Amniotic epithelial cell (primary cell): ENCODE data around the gene DOHH.

ENCODE experiments used
- DNase-seq: peaks from one replicate; pipeline ENCODE4 v3.0.0-alpha.2; 2010; ENCODE audit warnings: low read depth

Gene DOHH, protein sequence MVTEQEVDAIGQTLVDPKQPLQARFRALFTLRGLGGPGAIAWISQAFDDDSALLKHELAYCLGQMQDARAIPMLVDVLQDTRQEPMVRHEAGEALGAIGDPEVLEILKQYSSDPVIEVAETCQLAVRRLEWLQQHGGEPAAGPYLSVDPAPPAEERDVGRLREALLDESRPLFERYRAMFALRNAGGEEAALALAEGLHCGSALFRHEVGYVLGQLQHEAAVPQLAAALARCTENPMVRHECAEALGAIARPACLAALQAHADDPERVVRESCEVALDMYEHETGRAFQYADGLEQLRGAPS

DNA sequence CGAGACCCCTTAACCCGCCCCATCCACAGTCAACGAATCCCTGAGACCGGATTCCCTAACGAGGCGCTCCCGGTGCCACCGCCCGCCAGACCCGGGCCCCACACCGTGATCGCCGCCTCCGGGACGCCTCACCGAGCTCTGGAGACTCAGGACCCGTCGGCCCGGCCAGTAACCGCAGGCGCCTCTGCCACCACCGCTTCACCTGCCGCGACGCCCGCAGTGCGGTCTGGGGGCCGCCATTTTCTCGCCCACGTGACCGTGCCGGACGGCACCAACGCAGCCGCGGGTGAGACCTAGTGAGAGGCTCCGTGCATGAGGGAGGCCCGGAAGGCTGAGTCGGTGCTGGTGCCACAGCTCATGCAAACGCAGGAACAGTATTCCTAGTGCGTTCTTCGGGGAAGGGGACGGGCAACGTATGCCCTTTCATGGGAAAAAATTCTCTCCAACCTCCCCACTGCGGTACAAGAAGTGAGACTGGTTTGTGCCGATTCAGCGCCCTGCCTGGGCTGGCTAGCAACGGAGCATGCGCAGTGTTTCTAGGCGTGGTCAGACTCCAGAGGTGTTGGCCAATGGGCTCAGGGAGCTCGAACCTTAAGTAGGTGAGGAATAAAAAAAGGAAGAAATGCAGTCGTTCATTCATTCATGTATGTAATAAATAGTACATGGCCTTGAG lies at the start of gene DOHH:
TSS of gene DOHH (minus strand) at position 246 of the 673 bp plus-strand sequence. CDS start 3,860 bp downstream, outside the sequence.
- peak; percentile 94 for DNase-seq

- no peak for DNase-seq
Measured at GRCh38 chr19:3549816-3550215, 49.3 kb upstream of the DOHH start.

GRCh38 chr19:3548606-3549005 lies 48.1 kb upstream of the DOHH start:
- DNase-seq: no peak

DNA sequence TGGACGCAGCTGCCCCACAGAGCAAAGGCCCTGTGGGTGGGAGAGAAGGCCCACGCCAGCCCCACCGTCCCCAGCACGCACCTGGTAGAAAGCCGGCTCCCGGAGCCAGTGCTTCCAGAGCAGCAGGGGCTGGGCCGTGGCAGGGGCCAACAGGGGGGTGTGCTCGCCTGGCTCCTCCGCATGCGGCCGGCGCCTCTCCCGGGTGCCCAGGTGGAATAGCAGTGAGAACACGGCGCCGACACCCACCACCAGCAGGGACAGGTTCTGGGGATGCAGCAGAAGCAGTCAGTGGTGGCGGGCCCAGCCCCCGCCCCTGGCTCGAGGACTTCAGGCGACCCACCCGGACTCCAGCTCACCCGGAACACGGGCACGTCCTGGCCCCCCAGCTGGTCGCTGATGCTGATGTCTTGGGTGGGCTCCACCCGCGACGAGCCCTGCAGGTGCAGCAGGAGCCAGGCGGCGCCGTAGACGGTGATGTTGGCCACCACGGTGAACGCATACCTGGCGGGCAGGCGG lies 47.4 kb upstream of the DOHH start:
- DNase-seq: no peak

GRCh38 chr19:3547301-3547731 lies 46.8 kb upstream of the DOHH start:
- DNase-seq: no peak

- DNase-seq: no peak
Measured at GRCh38 chr19:3546119-3546518, 45.6 kb upstream of the DOHH start.

DNA sequence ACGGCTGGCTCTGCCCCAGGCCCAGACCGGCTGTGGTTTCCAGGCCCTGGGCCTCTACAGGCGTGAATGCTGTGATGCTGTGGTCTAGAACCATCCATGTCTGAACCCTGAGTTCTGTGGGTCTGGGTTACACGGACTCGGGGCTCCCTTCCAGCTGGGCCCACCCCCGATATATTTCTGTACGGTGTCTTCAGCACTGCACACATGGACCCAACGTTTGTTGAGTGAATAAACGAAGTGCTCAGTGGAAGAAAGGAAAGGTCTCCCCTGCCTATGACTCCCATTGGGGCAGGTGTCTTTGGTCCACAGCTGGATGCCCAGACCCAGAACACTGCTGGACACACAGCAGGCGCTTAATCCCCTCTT lies 45.2 kb upstream of the DOHH start:
- DNase-seq: no peak

DNA sequence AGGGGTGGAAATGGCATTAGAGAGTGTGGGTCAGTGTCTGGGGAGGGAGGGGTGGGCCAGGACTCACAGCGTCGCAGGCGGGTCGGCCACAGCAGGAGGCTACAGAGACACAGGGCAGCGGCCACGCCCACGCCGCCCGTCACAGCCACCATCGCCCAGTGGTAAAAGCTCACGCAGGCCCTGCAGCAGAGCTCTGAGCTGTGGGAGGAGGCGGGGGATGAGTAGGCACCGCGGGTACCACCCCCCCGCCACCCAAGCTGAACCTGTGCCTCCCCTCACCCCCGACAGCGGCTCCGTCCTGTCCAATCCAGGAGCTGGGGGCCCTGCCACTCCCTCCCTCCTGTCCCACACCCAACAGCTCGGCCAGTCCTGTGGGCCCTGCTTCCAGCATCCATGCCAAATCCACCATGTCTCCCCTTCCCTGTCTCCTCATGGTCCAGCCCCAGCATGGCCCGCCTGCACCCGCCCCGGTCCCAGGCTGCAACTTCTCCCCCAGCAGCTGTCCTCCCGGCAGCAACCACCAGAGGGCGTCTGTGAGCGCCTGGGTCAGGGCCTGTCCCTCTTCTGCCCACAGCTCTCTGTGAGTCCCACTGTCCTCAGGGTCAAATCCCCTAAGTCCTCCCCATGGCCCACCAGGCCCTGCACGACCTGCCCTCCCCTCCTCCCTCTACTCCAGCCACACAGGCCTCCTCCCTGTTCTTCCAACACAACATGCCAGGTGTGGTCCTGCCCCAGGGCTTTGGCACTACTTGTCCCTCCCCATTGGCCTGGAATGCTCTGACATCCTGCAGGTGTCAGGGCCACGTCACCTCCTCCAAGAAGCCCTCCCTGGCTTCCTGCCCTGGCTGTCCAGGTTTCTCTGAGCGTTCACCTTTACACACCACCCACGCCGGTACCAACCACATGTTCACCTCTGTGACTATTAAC lies 44.5 kb upstream of the DOHH start:
- peak; percentile 23 for DNase-seq

GRCh38 chr19:3544058-3544376 lies 43.5 kb upstream of the DOHH start:
- DNase-seq: no peak

- DNase-seq: no peak
Measured at GRCh38 chr19:3543150-3544057, 42.9 kb upstream of the DOHH start.

DNA sequence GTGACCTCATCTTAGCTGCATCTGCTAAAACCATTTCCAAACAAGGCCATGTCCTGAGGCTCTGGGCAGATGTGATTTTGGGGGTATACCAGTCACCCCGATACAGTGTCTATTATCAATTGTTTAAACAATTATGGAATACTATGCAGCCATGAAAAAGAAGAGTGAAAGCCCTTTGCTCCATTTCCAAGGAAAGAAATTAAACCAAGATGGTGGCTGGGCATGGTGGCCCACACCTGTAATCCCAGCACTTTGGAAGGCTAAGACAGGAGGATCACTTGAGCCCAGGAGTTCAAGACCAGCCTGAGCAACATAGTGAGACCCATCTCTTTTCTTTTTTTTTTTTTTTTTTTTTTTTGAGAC lies 39.3 kb upstream of the DOHH start:
- DNase-seq: no peak

- no peak for DNase-seq
Measured at GRCh38 chr19:3538965-3539755, 38.7 kb upstream of the DOHH start, which contains the start of gene TEKTIP1. Gene TEKTIP1 (plus strand): TSS chr19:3539174. CDS start chr19:3539178, 4 bp downstream.

- DNase-seq: no peak
Measured at GRCh38 chr19:3538258-3538929, 37.9 kb upstream of the DOHH start.

DNA sequence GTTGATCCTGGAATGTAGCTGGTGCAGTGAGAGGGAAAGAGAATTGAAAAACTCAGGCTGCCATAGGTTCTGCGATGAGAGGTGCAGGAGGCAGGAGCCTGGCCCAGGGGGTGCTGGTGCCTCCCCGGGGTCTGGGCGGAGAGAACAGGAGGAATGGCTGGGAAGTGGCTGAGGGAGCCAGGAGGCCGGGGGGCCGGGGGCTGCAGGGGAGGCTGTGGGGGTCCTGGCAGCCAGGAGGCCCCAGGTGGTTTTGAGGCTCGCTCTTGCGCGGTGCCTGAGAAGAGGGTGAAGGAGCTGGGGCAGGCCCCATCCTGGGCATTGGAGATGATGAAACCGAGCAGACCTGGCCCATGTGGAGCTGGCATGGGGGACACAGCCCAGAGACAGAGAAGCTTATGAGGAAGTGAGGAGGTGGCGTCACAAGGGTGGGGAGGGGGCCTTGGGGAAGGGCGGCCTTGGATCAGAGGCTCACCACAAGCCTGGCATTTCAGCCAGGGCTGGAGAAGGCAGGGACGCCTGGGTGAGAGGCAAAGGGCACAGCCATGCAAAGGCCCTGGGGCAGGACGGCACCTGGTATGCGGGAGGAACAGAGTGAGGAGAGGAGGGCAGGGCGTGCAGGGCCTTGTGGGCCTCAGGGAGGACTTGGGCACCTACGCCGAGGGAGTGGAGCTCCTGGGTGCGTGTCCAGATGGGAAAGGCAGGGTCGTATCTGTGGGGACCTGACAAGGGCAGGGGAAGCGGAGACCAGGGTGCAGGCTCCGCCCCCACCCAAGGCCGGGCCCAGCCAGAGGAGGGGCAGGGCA lies 37.2 kb upstream of the DOHH start:
- no peak for DNase-seq

DNA sequence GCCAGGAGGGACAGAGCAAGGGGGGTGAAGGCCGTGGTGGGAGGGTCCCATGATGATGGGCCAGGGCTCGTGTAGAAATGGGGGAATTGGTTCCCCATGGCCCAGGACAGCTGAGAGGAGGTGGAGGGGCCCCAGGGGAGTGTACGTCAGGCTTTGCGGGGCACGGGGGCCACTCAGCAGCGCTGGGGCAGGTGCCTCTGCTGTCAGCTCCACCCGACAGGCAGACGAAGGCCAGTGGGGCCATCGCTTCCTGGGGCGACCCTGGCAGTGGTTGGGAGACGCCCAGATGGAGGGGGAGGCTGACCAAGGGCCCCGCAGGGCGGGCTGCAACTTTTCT lies 36.6 kb upstream of the DOHH start:
- DNase-seq: no peak

DNA sequence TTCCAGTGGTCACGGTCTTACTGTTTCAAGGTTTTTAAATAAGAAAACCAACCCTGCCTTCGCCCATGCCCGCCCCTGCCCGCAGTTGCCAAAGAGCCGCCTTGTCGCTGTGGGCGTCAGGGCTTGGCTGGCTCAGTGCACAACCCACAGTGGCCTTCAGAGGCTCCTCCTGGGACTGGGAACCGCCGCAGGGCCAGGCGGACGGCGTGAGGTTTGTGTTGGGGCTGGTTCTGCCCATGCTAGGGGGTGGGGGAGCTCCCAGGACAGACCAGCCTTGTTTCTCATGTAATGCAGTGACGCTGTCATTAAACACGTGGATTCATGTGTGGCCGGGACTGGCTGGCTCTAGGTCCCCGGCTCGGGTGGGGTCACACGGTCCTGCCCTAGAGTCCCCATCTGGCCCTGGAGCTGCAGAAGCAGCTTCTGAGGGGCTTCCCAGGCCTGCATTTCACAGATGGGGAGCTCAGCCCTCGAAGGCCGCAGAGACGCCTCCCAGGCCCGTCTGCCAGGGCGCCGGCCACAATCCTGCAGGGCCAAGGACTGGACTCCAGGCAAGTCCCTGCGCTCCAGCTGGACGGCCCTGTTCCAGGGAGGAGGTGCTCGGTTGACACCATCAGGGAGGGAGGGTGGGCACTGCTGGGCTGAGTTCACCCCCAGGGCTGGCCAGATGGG lies 36.1 kb upstream of the DOHH start:
- DNase-seq: no peak

- no peak for DNase-seq
Measured at GRCh38 chr19:3535981-3536380, 35.5 kb upstream of the DOHH start.

DNA sequence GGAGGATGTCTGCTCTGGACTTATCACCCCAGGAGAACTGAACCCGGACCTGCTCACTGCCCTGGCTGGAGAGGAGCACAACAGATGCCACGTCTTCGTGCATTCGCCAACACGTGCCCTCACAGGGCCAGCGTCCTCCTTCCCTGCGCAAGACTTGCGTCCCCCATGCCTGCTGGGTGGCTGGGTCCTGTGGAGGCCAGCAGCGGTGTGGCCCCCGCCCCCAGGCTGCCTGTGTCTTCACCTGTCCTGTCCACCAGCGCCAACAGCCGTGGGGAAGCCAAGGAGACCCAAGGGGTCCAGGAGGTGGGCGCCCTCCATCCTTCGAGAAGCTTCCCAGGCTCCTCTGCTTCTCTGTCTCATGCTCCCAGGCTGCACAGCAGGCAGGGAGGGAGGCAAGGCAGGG lies 35.1 kb upstream of the DOHH start:
- DNase-seq: no peak

- DNase-seq: no peak
Measured at GRCh38 chr19:3535235-3535535, 34.7 kb upstream of the DOHH start.
